IgD-negative memory B cell (primary cell): ENCODE results near the gene OR10G8. TPM values are rescaled to one million over a fixed set of nuclear protein-coding genes. Genes with fewer than 3 reads are reported as not detected.
"Not testable (repeated sequence)": the region's sequence is repeated elsewhere in the genome, so short reads cannot be mapped to it uniquely, and the experiment has no call there.

Source experiments
- H3K27ac Mint-ChIP-seq, 3 donors: one replicate each; pipeline ENCODE4 v1.8.0; 2020 to 2022; ENCODE audit warnings: mild to moderate bottlenecking in 3 of 3, mixed read lengths in 3 of 3, moderate library complexity in 1 of 3
- H3K27me3 Mint-ChIP-seq: one replicate; pipeline ENCODE4 v1.8.0; 2021; ENCODE audit warnings: mixed read lengths
- H3K36me3 Mint-ChIP-seq: one replicate; pipeline ENCODE4 v1.8.0; 2020; ENCODE audit warnings: mild to moderate bottlenecking, mixed read lengths
- H3K4me1 Mint-ChIP-seq, 3 donors: one replicate each; pipeline ENCODE4 v1.8.0; 2020 to 2022; ENCODE audit warnings: mixed read lengths in 3 of 3, mild to moderate bottlenecking in 1 of 3
- H3K4me3 Mint-ChIP-seq, 4 donors: one replicate each; pipeline ENCODE4 v1.8.0; 2020 to 2022; ENCODE audit warnings: mild to moderate bottlenecking in 4 of 4, mixed read lengths in 4 of 4, moderate library complexity in 3 of 4
- H3K9me3 Mint-ChIP-seq, 3 donors: one replicate each; pipeline ENCODE4 v1.8.0; 2020 to 2021; ENCODE audit warnings: mixed read lengths in 3 of 3, mild to moderate bottlenecking in 1 of 3
- polyA plus RNA-seq: library from polyadenylated mRNA; unstranded; fragments of 300-500 nt; fragmentation: Illumina TruSeq; gene quantifications from one replicate; pipeline ENCODE4 v1.2.3, GENCODE V29; 2021

OR10G8 gene, protein sequence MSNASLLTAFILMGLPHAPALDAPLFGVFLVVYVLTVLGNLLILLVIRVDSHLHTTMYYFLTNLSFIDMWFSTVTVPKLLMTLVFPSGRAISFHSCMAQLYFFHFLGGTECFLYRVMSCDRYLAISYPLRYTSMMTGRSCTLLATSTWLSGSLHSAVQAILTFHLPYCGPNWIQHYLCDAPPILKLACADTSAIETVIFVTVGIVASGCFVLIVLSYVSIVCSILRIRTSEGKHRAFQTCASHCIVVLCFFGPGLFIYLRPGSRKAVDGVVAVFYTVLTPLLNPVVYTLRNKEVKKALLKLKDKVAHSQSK
- polyA plus RNA-seq: not detected

- H3K36me3 Mint-ChIP-seq: no peaks in the 10 kb centered on the region
- H3K4me1 Mint-ChIP-seq: peaks cover 0 to 2% (median 0%) of the 10 kb centered on the region in 3 donors
- no peak within 1 kb of the TSS for H3K27ac Mint-ChIP-seq
- no peak within 1 kb of the TSS for H3K4me3 Mint-ChIP-seq
- H3K9me3 Mint-ChIP-seq: no peaks in the 10 kb centered on the region
- no peaks in the 10 kb centered on the region for H3K27me3 Mint-ChIP-seq
Observed at GRCh38 chr11:124026498-124026897, at the start of gene OR10G8. OR10G8 (plus strand) TSS chr11:124026798; CDS start chr11:124029623, 2,825 bp downstream.

DNA sequence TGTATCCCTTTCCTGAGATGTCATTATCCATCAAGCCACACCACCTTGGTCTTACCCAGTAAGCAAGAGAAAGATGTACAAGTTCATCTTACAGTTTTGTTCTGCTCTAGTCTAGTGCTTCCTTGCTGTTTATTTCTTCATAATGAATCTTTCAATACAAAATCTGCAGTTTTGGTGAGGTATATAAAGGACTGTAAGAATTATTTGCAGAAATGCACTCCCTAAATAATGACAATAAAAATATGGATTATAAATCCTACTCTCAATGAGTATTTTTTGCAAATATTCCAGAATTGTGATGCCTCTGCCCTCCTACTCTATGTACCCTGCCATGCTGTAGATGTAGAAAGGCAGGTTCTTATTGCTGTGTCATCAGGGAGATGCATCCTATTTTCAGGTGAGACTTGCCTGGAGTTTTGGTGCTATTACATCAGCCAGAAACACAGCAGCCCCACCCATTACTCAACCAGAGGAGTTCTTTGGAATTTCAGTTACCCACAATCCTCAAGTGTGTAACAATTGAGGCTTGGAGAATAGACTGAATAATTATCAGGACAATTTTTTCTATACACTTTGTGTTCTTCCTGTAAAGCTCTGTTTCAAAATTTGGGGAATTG, 48.8 kb upstream of the OR10G8 start, which contains the start of gene OR10S1:
Gene OR10S1, minus strand, starts transcription at position 51 of the 617 bp plus-strand sequence. CDS start 117 bp downstream, outside the sequence.
- H3K27ac Mint-ChIP-seq: no peak within 1 kb of the TSS
- peak within 1 kb of the TSS in 1 of 4 donors; percentile 10 for H3K4me3 Mint-ChIP-seq
- no peaks in the 10 kb centered on the region for H3K4me1 Mint-ChIP-seq
- no peaks in the 10 kb centered on the region for H3K27me3 Mint-ChIP-seq
- no peaks in the 10 kb centered on the region for H3K36me3 Mint-ChIP-seq
- peaks cover 0 to 8% (median 0%) of the 10 kb centered on the region in 3 donors for H3K9me3 Mint-ChIP-seq

DNA sequence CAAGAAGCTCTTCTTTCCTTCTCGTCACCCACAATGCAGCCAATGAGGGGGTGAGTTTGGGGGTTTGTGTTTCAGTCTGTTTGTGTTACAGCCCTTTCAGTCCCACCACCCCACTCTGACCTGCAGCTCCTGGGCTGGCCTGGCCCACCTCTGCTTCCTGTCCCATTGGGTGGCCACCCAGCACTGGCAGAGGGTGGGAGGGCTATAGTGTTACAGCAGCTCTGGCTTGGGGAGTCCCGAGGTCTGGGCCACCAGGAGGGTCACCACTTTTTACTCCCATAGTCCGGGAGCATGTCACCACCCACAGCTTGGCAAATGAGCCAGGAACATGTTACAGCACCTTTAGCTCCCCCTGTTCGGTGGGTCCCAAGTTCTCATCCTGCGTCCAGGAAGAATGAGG, 47.3 kb upstream of the OR10G8 start:
- Mint-ChIP-seq H3K4me3 (no peak overlapping the region), H3K4me1 (no peaks in the 10 kb centered on the region), H3K27ac (no peak overlapping the region), H3K9me3 (peaks cover 0 to 10% (median under 1%) of the 10 kb centered on the region in 3 donors), H3K27me3 (no peaks in the 10 kb centered on the region), H3K36me3 (no peaks in the 10 kb centered on the region)

DNA sequence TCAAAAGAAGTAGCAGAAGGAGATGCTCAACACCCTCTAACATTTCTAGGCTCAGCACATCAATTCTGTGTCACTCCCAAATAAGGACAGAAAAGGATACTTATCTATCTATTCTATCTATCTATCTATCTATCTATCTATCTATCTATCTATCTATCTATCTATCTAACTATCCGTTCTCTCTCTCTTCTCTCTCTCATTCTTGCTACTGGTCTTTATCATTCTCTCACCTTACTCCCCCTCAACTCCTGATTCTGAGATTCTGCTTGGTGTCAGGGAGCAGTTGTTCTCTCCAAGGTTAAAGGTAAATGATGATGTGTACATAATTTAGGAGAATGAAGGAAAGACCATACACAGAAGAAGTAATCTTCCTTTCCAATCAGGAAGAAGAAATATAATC, 31.5 kb upstream of the OR10G8 start, which contains the start of gene OR10G6:
Gene OR10G6, minus strand, starts transcription at position 43 of the 400 bp plus-strand sequence. Its CDS starts 0 bp downstream, at position 43.
- no peaks in the 10 kb centered on the region for H3K27me3 Mint-ChIP-seq
- H3K9me3 Mint-ChIP-seq: peaks cover 0 to 4% (median 0%) of the 10 kb centered on the region in 3 donors
- no peaks in the 10 kb centered on the region for H3K4me1 Mint-ChIP-seq
- H3K36me3 Mint-ChIP-seq: no peaks in the 10 kb centered on the region
- no peak within 1 kb of the TSS for H3K4me3 Mint-ChIP-seq
- no peak within 1 kb of the TSS for H3K27ac Mint-ChIP-seq

GRCh38 chr11:124012697-124013096, 13.9 kb upstream of the OR10G8 start, which contains the start of gene OR10G4:
OR10G4 (plus strand) TSS chr11:124012997; CDS start chr11:124015575, 2,578 bp downstream.
- no peaks in the 10 kb centered on the region for H3K36me3 Mint-ChIP-seq

DNA sequence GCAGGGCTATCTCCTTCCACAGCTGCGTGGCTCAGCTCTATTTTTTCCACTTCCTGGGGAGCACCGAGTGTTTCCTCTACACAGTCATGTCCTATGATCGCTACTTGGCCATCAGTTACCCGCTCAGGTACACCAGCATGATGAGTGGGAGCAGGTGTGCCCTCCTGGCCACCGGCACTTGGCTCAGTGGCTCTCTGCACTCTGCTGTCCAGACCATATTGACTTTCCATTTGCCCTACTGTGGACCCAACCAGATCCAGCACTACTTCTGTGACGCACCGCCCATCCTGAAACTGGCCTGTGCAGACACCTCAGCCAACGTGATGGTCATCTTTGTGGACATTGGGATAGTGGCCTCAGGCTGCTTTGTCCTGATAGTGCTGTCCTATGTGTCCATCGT, 10.8 kb upstream of the OR10G8 start:
- not testable (repeated sequence) for H3K9me3 Mint-ChIP-seq, H3K27me3 Mint-ChIP-seq, H3K36me3 Mint-ChIP-seq, H3K4me3 Mint-ChIP-seq, H3K4me1 Mint-ChIP-seq, H3K27ac Mint-ChIP-seq

More at GRCh38 chr11:124012697-124013096, 13.9 kb upstream of the OR10G8 start, which contains the start of gene OR10G4:
- H3K4me1 Mint-ChIP-seq: no peaks in the 10 kb centered on the region
- H3K4me3 Mint-ChIP-seq: no peak within 1 kb of the TSS
- H3K27ac Mint-ChIP-seq: no peak within 1 kb of the TSS
- H3K27me3 Mint-ChIP-seq: peaks cover 3% of the 10 kb centered on the region
- H3K9me3 Mint-ChIP-seq: no peaks in the 10 kb centered on the region

DNA sequence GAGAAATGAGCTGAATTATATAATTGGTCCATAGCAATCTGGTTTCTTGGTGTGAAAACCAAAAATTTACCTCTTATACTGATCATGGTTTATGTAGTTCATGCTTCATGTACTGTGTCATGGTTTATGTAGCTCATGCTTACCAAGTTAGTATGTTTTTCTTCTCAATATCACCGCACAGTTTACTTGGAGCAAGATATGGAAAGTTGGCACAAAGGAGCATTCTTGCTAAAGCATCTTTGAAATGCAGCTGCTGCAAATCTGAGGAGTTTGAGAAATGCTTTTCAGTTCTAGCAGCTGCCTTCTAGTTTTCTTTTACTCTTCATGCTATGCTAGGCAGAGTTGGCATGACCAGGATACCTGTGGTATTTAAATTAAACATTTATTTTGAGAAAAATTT, 10.1 kb downstream of the OR10G8 start:
- Mint-ChIP-seq H3K9me3 (no peaks in the 10 kb centered on the region), H3K27ac (no peak overlapping the region), H3K36me3 (no peaks in the 10 kb centered on the region), H3K27me3 (no peaks in the 10 kb centered on the region), H3K4me3 (no peak overlapping the region), H3K4me1 (no peaks in the 10 kb centered on the region)

DNA sequence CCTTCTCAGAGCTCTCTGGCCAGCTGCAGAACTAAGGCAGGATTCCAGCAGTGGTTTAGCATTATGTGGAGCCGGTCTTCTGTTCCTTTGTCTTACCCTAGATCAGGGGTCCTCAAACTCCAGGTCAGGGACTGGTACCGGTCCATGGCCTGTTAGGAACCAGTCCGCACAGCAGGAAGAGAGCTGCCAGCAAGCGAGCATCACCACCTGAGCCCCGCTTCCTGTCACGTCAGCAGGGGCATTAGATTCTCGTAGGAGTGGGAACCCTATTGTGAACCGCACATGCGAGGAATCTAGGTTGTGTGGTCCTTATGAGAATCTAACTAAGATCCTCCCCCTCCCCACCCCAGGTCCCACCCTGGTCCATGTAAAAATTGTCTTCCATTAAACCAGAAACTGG, 13.0 kb downstream of the OR10G8 start:
- H3K27me3 Mint-ChIP-seq: no peaks in the 10 kb centered on the region
- H3K4me1 Mint-ChIP-seq: no peaks in the 10 kb centered on the region
- no peaks in the 10 kb centered on the region for H3K9me3 Mint-ChIP-seq
- H3K27ac Mint-ChIP-seq: peak overlapping the region in 1 of 3 donors; percentile 27
- no peaks in the 10 kb centered on the region for H3K36me3 Mint-ChIP-seq
- no peak overlapping the region for H3K4me3 Mint-ChIP-seq

- H3K9me3 Mint-ChIP-seq: no peaks in the 10 kb centered on the region
- H3K36me3 Mint-ChIP-seq: no peaks in the 10 kb centered on the region
- H3K4me1 Mint-ChIP-seq: no peaks in the 10 kb centered on the region
- no peaks in the 10 kb centered on the region for H3K27me3 Mint-ChIP-seq
- H3K27ac Mint-ChIP-seq: no peak within 1 kb of the TSS
- no peak within 1 kb of the TSS for H3K4me3 Mint-ChIP-seq
Observed at GRCh38 chr11:124041254-124041653, 14.7 kb downstream of the OR10G8 start, which contains the start of gene OR10G7. OR10G7 (minus strand) TSS chr11:124041325; CDS start chr11:124039001, 2,324 bp downstream.

GRCh38 chr11:124043420-124043819, 16.8 kb downstream of the OR10G8 start:
- no peaks in the 10 kb centered on the region for H3K36me3 Mint-ChIP-seq
- no peak overlapping the region for H3K4me3 Mint-ChIP-seq
- no peaks in the 10 kb centered on the region for H3K4me1 Mint-ChIP-seq
- H3K27me3 Mint-ChIP-seq: no peaks in the 10 kb centered on the region
- no peak overlapping the region for H3K27ac Mint-ChIP-seq
- no peaks in the 10 kb centered on the region for H3K9me3 Mint-ChIP-seq

- no peak overlapping the region for H3K4me3 Mint-ChIP-seq
- no peaks in the 10 kb centered on the region for H3K36me3 Mint-ChIP-seq
- H3K27me3 Mint-ChIP-seq: peaks cover 2% of the 10 kb centered on the region
- no peak overlapping the region for H3K27ac Mint-ChIP-seq
- H3K4me1 Mint-ChIP-seq: no peaks in the 10 kb centered on the region
- peaks cover 0 to 2% (median 0%) of the 10 kb centered on the region in 3 donors for H3K9me3 Mint-ChIP-seq
Observed at GRCh38 chr11:124050748-124051147, 24.1 kb downstream of the OR10G8 start.

DNA sequence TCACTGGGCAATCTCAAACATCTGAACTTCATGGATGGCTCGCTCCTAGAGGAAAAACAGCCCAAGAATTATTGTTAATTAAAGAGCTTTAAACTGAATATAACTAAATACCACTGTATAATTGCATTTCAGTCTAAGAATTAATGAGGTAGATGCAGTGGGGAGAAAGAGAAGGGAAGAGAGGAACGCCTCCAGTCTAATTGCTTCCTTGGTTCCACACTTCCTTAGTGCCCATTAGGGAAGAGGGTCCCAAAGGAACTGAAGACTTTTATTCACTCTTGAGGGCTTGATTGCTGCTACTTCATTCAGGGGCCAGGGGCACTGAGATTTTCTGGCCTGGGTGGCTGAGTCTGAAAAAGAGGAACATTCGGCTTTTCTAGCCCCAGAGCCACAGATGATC, 26.4 kb downstream of the OR10G8 start:
- H3K27me3 Mint-ChIP-seq: peaks cover 2% of the 10 kb centered on the region
- H3K4me3 Mint-ChIP-seq: no peak overlapping the region
- peaks cover 0 to 2% (median 0%) of the 10 kb centered on the region in 3 donors for H3K9me3 Mint-ChIP-seq
- no peaks in the 10 kb centered on the region for H3K4me1 Mint-ChIP-seq
- H3K27ac Mint-ChIP-seq: no peak overlapping the region
- H3K36me3 Mint-ChIP-seq: no peaks in the 10 kb centered on the region

DNA sequence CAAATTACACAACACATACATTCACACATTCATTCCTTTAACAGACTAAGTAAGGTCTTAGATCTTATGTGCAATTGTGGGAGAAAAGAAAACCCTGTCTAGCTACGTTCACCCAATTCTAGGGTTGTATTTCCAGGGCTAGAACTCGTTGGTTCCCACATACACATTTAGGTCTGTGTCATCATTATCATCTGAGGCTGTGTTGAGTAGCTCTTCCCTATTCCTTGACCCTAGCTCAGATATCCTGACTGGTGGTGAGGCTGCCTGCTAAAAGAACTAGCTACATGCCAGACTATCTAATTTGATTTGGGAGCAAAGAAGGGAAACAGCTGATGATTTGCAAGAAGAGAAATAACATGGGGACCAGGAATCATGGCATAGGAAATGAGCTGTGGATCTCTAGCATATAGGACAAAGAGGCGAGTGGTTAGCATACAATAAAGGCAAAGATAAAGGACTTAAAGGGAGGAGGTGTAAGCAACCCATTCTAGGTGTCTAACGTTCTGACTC, 42.1 kb downstream of the OR10G8 start:
- Mint-ChIP-seq H3K9me3 (no peaks in the 10 kb centered on the region), H3K36me3 (no peaks in the 10 kb centered on the region), H3K4me1 (peaks cover 8 to 14% (median 10%) of the 10 kb centered on the region in 3 donors), H3K27me3 (peaks cover 21% of the 10 kb centered on the region), H3K27ac (no peak overlapping the region), H3K4me3 (peak overlapping the region in 1 of 4 donors; percentile 13)

GRCh38 chr11:124069429-124070401, 43.1 kb downstream of the OR10G8 start:
- no peak overlapping the region for H3K27ac Mint-ChIP-seq

More at GRCh38 chr11:124069429-124070401, 43.1 kb downstream of the OR10G8 start:
- no peaks in the 10 kb centered on the region for H3K36me3 Mint-ChIP-seq
- H3K27me3 Mint-ChIP-seq: peaks cover 19% of the 10 kb centered on the region
- peaks cover 8 to 14% (median 11%) of the 10 kb centered on the region in 3 donors for H3K4me1 Mint-ChIP-seq
- H3K4me3 Mint-ChIP-seq: peak overlapping the region in 2 of 4 donors; percentile 75 to 87
- no peaks in the 10 kb centered on the region for H3K9me3 Mint-ChIP-seq
